OCI-LY3 (cell line): ENCODE results near the gene CHN1.

Experiments used
- EZH2phosphoT487 ChIP-seq: fragments of 200-600 bp; shearing (Covaris generic); IDR thresholded peaks from 2 replicates; pipeline ENCODE4 v1.6.1; 2018; ENCODE audit warnings: antibody characterized with exemption, mixed run types, low read depth
- TF ChIP-seq, protein P1 (sequence below): fragments of 200-600, 300-600 bp; sonication (generic); IDR thresholded peaks from 2 replicates; pipeline ENCODE4 v1.5.1; 2014; ENCODE audit warnings: antibody characterized with exemption, low read length, low read depth

DNA sequence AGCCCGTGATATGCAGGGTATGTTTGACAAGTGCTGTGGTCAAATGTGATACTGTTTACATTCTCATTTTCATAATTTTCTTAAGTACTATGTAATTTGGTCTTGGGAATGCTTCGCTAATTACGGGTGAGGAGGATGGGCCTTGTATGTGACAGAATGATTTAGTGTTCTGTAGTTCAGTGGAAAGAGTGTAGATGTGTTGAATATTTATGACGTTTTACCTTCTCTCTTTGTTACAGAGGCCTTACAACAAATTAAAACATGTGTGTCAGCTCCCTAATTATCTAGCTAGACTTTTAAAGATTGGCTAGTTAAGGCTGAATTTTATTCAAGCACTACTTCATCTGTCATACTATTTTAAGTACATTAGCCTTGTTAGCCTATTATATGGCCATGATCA is 230.3 kb downstream of the CHN1 start:
- TF ChIP-seq, protein P1, sequence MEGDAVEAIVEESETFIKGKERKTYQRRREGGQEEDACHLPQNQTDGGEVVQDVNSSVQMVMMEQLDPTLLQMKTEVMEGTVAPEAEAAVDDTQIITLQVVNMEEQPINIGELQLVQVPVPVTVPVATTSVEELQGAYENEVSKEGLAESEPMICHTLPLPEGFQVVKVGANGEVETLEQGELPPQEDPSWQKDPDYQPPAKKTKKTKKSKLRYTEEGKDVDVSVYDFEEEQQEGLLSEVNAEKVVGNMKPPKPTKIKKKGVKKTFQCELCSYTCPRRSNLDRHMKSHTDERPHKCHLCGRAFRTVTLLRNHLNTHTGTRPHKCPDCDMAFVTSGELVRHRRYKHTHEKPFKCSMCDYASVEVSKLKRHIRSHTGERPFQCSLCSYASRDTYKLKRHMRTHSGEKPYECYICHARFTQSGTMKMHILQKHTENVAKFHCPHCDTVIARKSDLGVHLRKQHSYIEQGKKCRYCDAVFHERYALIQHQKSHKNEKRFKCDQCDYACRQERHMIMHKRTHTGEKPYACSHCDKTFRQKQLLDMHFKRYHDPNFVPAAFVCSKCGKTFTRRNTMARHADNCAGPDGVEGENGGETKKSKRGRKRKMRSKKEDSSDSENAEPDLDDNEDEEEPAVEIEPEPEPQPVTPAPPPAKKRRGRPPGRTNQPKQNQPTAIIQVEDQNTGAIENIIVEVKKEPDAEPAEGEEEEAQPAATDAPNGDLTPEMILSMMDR, result no peak
- TF ChIP-seq EZH2phosphoT487, result no peak
